LoVo (cell line): Measurements from ENCODE around the gene BEX1.
"Not testable (repeated sequence)": the region's sequence is repeated elsewhere in the genome, so short reads cannot be mapped to it uniquely, and the experiment has no call there.

Source experiments
- DNase-seq: peaks from one replicate; pipeline ENCODE4 v3.0.0-alpha.2; 2016; ENCODE audit warnings: low spot score

Gene BEX1

GRCh38 chrX:103063918-103064434 is at the start of gene BEX1:
Gene BEX1, minus strand, starts transcription at chrX:103064171. Its CDS starts 897 bp downstream, at chrX:103063274.
- no peak for DNase-seq

GRCh38 chrX:103109497-103109896 is 45.5 kb upstream of the BEX1 start:
- DNase-seq = not testable (repeated sequence)

GRCh38 chrX:103107836-103108235 is 43.9 kb upstream of the BEX1 start:
- DNase-seq = no peak

GRCh38 chrX:103107227-103107737 is 43.3 kb upstream of the BEX1 start:
- not testable (repeated sequence) for DNase-seq

- DNase-seq = not testable (repeated sequence)
Measured at GRCh38 chrX:103104370-103104769, 40.4 kb upstream of the BEX1 start.

- DNase-seq = not testable (repeated sequence)
Measured at GRCh38 chrX:103103866-103104265, 39.9 kb upstream of the BEX1 start.

- no peak for DNase-seq
Measured at GRCh38 chrX:103101299-103102042, 37.5 kb upstream of the BEX1 start.

GRCh38 chrX:103100484-103100883 is 36.5 kb upstream of the BEX1 start:
- DNase-seq = no peak

GRCh38 chrX:103099691-103100090 is 35.7 kb upstream of the BEX1 start:
- DNase-seq = no peak

- no peak for DNase-seq
Measured at GRCh38 chrX:103098488-103098887, 34.5 kb upstream of the BEX1 start.

GRCh38 chrX:103092942-103093341 is 29.0 kb upstream of the BEX1 start, which contains the start of gene NXF3:
Gene NXF3, minus strand, starts transcription at chrX:103093143. Its CDS starts 120 bp downstream, at chrX:103093023.
- no peak for DNase-seq

- DNase-seq = no peak
Measured at GRCh38 chrX:103081051-103081450, 17.1 kb upstream of the BEX1 start.

- no peak for DNase-seq
Measured at GRCh38 chrX:103073467-103073866, 9.5 kb upstream of the BEX1 start.

- DNase-seq = no peak
Measured at GRCh38 chrX:103066606-103067005, 2.6 kb upstream of the BEX1 start.

- no peak for DNase-seq
Measured at GRCh38 chrX:103063191-103063845, 653 bp downstream of the BEX1 start.

GRCh38 chrX:103061486-103061885 is 2.5 kb downstream of the BEX1 start:
- no peak for DNase-seq

- no peak for DNase-seq
Measured at GRCh38 chrX:103056902-103057301, 7.1 kb downstream of the BEX1 start.

- DNase-seq = no peak
Measured at GRCh38 chrX:103052625-103053024, 11.3 kb downstream of the BEX1 start.

- DNase-seq = no peak
Measured at GRCh38 chrX:103051260-103051789, 12.6 kb downstream of the BEX1 start.

GRCh38 chrX:103033371-103033770 is 30.6 kb downstream of the BEX1 start:
- not testable (repeated sequence) for DNase-seq

GRCh38 chrX:103017542-103017941 is 46.4 kb downstream of the BEX1 start:
- DNase-seq = no peak

- no peak for DNase-seq
Measured at GRCh38 chrX:103012945-103013344, 51.0 kb downstream of the BEX1 start.
